GM21619 (cell line): ENCODE results near the gene PABPN1.
A peak's percentile ranks its signal among the peaks of the same experiment; 100 is the strongest.
"Not testable (repeated sequence)": the region's sequence is repeated elsewhere in the genome, so short reads cannot be mapped to it uniquely, and the experiment has no call there.

ENCODE experiments used
- ATAC-seq: cut with Tn5 transposase; IDR thresholded peaks from one replicate; pipeline ENCODE4 v1.9.1; 2021; ENCODE audit not compliant: unreplicated experiment

Gene PABPN1

DNA sequence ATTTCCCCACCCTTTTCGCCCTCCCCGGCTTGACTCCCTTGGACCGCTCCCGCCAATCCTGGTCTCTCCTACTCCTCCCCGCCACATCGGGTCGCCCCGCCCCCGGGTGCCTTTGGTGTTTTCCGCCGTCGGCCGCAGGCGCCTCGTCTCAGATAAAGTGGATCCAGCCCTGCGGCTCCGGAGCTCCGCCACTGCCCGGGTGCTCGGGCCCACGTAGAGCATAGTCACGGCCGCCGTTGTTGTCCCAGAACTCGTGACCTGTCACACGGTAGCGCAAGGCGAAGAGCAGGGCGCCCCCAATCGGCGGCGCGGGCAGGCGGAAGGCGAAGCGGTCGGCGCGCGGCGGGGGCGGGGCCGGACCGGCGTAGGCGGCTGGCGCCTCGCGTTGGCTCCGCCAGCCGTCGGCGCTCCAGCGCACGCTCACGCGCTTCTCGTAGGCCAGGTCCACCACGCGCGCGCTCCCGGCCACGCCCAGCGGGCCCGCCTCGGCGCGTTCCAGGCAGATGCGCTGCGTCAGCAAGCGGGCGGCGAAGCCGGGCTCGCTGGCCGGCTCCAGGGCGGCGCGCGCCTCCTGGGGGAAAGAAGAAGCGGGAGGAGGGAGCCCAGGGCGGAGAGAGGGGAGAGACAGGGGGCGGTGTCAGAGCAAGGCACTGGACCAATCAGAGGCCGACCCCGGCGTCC lies 19.8 kb upstream of the PABPN1 start:
- peak; percentile 71 for ATAC-seq

DNA sequence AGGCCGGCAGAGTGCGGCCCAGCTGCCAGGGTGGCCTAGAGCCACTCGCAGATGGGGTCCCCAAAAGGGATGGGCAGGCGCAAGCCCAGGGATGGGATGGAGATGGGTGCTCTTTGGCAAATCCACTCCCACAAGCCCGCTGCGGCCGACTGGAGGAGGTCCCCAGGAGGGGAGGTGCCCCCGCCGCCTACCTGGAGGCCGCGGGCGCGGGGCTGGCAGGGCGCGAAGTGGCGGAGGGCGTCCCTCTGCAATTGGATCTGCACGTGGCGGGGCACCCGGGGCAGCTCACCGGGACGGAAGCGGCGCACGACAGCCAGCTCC lies 19.3 kb upstream of the PABPN1 start:
- ATAC-seq = peak; percentile 18

DNA sequence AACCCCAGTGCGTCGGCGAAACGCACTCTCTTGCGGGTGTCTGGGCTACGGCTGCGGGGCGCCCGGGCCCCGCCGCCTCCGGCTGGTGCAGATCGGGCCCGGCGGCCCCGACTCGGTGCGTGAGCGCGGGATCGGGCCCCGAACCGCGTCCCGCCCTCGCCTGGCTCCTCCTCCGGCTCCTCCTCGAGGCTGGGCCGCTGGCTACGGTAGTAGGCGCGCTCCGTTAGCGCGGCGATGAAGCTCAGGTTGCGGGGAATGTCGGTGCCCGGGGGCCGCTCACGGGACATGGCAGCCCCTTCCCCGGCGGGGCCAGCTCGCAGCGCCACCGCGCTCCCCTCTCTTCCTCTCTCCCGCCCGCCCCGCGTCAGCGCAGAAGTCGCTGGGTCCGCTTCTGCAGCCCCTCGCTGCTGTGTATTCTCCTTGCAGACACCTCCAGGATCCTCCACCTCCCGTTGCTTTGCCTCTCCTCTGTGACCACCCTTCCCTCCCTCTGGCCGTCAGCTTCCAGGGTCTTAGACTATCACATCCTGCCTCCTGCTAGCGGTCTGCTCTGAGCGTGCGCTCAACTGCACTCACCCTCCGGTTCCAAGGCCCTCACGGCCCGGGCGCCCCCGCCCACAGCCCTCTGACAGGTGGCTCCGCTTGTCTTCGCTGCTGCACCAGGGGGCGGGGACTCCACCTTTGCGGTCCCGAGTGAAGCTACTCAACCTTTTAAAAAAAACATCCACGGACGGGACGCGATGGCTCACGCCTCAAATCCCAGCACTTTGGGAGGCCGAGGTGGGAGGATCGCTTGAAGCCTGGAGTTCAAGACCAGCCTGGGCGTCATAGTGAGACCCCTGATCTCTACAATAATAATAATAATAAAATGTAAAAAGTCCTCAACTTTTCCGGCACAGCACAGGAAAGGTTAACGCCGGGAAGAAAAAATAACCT lies 18.7 kb upstream of the PABPN1 start, which contains the start of gene PPP1R3E:
Gene PPP1R3E (minus strand): TSS at position 570 of the 936 bp plus-strand sequence. CDS start 283 bp downstream, at position 287.
- peak; percentile 32 for ATAC-seq

DNA sequence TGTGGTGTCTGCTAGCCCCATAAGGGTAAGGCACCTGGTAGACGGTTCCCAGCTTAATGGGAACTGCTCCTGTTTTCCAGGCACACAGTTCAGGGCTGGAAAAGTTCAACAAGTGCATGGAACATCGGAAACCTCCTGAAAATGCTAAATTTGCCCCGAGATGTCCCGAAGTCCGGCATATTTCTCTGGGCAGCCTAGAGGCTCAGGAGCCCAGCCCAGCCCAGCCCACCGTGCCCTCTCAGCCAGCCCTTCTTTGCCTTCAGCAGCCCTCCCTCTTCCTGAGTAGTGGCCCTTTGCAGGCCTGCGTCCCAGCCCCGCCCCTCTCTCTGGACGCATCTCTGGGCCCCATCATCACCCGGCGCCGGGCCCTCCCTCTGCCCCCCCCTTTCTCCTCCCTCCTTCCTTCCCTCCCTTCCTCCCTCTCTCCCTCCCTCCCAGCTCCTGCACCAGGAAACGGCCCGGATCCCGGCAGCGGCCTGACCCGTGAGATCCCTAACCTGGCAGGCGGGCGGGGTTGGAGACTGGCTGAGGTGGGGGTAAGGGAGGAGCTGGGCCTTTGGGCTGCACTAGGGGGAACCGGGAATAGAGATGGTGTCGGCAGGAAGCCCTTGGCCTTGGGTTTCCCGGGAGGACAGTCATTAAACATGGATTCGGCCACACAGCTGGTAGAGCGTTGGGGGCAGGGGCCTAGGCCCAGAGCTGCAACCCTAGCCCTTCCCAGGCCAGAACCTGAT lies 14.7 kb upstream of the PABPN1 start, which contains the start of gene BCL2L2:
Gene BCL2L2 (plus strand): TSS at position 422 of the 734 bp plus-strand sequence. CDS start 935 bp downstream, outside the sequence.
- peak; percentile 21 for ATAC-seq

DNA sequence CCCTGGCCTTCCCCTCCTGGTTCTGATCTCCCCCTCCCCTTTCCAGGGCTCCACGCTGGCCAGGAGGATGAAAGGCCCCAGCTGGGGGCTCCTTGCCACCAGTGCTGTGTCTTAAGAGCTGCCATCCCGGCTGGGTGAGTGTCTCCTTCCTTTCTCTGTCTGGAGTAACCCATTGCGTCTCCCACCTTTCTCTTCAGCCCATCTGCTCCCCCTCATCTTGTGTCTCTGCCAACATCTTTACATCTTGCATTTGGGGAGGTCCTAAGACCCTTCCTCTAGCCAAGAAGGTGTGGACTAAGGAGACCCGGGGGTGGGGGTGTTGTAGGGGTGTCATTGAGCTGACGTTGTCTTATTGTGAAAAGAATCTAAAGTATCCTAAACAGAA lies 14.1 kb upstream of the PABPN1 start:
- ATAC-seq = no peak

DNA sequence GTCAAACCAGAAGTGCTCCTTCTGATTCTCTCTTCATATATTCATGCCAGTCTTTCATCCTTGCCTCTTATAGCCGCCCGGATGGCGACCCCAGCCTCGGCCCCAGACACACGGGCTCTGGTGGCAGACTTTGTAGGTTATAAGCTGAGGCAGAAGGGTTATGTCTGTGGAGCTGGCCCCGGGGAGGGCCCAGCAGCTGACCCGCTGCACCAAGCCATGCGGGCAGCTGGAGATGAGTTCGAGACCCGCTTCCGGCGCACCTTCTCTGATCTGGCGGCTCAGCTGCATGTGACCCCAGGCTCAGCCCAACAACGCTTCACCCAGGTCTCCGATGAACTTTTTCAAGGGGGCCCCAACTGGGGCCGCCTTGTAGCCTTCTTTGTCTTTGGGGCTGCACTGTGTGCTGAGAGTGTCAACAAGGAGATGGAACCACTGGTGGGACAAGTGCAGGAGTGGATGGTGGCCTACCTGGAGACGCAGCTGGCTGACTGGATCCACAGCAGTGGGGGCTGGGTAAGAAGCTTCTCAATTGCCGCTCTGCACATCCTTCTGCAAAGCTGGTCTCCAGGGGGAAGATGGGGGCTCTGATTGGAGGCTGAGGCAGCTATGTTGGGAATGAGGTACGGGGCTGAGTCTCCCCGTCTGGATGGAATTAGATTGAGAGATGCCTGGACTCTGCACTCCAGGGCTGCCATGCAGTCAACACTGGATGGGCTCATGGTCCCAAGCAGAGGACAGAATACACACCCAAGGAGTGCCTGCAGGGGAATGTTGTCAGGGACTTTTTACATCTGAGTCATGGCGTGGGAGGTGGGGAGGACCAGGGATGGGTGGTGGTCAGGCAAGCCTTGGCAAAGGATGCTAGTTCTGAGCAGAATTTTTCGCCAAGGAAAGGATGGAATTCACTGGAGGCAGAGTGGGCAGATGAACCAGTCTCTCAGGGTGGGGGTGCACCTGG lies 13.3 kb upstream of the PABPN1 start:
- ATAC-seq = no peak

DNA sequence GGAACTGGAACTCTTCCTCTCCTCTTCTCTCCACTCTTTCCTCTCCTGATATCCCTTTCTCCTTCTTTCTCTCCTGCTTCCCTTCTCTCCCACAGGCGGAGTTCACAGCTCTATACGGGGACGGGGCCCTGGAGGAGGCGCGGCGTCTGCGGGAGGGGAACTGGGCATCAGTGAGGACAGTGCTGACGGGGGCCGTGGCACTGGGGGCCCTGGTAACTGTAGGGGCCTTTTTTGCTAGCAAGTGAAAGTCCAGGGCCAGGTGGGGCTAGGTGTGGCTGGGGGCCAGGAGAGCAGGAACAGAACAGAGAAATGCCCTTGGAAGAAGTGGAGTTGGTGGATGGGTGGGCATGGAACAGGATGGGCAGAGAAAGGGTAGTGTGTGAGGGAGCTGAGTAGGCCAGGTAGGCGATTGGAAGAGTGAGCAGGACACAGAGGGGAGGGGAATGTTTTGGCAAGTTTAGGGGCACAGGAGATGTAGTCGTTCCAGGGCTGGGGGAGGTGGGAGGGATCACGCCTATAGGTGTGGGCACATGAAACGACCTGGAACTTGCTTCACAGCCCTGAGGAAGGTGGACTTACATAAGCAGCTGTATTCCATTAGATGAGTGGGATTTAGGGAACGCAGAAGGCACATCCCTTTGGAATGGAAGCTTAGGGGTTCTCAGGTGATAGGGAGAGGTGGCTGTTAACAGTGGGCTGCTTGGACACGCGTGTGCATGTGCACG lies 12.4 kb upstream of the PABPN1 start:
- no peak for ATAC-seq

DNA sequence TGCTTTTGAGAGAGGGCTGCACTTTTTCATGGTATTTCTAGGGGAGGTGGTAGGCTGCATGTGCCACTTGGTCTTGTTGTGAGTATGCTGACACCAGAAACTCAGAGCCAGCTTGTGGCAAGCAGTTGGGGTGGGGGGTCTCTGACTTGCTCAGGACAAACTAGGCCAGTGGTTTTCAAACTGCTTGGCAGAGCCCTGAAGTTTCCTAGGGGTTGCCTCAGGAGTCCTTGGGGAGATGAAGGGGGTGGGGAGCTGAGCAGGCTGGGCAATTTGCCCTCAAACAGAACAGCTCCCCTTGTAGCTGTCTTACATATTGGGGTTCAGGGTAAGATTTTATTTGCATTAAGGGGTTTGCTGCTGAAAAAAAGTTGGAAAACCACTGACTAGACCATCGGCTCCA lies 10.7 kb upstream of the PABPN1 start:
- ATAC-seq = no peak

DNA sequence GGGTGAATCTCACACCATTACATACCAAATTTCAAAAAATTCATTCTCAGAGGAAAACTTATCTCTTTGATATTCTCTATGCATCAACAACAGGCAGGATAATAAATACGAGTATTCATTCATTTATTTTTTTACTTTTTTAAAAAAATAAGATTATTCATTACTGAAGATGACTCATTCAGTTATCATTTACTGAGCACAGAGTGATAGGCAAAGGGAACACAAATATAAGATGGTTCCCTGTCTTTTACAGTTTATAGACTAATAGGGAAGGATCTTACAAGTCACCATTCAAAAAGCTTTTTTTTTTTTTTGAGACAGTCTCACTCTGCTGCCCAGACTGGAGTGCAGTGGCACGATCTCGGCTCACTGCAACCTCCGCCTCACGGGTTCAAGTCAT lies 5.0 kb upstream of the PABPN1 start:
- no peak for ATAC-seq

DNA sequence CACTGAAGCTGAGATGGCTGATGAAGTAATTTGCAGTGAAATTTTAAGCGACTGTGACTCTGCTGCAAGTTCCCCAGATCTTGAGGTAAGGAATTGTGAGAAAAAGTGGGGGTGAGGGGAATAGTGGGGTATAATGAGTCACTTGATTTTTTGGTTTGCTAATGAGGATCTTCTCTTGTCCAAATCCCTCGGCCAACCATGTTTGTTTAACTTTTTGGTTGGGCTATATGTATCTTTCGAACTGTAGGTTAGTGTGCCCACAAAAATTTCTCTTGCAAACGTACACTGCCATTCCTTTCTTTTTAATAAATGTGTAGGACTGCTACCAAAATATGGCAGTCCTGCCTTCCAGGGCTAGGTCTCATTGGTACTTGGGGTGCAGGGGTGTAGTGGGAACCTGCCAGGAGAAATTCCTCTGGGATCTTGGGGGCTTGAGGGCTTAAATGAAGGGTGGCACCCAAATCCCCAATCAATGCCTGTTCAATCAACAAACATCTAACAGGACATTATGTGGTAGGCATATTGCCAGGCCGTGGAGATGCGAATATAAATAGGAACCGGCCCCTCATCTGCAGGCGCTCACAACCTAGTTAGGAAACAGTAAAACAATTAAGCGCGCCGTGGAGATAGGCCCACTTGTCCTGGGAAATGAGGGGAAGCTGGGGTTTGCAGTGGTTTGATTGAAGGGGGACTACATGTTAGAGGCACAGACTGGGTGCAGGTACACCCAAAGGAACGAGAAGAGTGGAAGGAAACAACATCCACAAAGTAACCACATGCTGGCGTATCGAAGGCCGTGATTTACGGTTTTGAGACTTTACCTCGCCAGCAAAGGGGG lies 1.3 kb upstream of the PABPN1 start:
- no peak for ATAC-seq

DNA sequence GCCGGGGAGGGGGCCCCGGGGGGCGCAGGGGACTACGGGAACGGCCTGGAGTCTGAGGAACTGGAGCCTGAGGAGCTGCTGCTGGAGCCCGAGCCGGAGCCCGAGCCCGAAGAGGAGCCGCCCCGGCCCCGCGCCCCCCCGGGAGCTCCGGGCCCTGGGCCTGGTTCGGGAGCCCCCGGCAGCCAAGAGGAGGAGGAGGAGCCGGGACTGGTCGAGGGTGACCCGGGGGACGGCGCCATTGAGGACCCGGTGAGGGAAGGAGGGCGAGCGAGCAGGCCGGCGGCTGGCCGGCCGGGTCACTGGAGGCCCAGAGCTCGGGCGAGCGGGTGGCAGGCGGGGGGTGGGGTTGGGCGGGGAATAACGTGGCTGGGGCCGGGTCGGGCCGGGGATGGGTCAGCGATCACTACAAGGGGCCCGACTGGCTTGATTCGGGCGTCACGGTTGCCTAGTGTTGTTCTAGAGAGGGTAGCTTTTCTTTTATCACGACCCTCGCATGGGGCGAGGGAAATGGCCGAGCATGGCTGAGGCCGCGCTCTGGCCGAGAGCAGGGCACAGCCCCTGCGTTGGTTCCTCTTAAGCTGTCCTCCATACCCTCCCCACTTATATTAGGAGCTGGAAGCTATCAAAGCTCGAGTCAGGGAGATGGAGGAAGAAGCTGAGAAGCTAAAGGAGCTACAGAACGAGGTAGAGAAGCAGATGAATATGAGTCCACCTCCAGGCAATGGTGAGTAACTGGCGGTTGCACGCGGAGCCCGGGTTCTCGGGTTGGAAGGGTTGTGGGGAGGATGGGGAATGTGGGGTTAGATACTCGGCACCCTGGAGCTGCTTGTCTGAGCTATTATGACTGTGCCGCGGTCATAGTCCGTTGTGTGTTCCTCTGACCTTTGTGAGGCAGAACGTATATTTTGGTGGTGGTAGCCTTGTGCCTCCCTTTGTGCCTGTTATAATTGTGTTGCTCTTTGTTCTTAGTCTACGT lies 603 bp downstream of the PABPN1 start:
- ATAC-seq = no peak

DNA sequence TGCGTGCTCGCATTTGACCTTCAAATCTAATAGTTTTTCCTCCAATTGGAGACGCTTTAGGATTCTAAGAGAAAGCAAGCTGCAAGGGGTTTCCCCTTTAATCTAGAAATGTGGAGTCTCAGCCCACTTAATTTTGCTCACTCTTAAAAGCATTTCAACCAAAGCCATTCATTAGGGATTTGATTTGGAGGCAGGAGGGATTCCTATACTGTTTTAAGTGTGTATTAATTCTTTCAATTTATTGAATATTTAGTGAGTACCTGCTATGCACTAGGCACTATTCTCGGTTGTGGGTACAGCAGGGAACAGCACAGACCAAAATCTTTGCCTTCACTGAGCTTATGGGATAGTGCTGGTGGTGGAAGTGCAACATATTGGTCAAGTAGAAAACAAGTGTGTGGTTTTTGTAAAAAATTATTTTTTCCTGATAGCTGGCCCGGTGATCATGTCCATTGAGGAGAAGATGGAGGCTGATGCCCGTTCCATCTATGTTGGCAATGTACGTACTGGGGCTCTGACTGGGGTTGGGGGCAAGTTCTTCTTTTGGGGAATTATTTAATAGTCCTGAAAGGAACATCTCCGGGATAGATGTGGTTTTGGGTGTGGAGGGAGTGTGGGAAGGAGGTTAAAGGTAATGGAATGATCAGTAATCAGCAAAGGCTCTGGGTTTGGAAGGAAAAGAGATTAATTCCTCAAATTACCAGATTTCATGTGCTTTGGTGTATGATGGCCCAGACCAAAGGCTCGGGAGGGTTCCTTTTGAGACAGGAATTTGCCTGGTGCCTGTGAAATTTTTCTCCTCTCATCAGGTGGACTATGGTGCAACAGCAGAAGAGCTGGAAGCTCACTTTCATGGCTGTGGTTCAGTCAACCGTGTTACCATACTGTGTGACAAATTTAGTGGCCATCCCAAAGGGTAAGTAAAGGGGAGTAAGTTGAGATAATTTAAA lies 1.6 kb downstream of the PABPN1 start:
- no peak for ATAC-seq

DNA sequence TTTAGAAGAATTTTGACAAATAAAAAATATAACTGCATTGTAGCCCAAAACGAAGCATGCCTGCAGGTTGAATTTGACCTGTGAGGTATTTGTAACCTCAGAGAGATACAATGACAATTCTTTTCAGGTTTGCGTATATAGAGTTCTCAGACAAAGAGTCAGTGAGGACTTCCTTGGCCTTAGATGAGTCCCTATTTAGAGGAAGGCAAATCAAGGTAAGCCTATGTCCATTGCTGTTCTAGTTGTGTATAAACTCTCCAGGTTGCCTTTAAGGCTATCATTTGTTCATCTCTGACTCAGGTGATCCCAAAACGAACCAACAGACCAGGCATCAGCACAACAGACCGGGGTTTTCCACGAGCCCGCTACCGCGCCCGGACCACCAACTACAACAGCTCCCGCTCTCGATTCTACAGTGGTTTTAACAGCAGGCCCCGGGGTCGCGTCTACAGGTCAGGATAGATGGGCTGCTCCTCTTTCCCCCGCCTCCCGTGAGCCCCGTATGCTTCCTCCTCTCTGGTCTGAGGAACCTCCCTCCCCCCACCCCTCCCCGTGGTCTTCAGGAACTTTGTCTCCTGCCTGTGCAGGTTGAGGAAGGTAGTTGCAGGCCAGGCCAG lies 2.7 kb downstream of the PABPN1 start:
- ATAC-seq = no peak

DNA sequence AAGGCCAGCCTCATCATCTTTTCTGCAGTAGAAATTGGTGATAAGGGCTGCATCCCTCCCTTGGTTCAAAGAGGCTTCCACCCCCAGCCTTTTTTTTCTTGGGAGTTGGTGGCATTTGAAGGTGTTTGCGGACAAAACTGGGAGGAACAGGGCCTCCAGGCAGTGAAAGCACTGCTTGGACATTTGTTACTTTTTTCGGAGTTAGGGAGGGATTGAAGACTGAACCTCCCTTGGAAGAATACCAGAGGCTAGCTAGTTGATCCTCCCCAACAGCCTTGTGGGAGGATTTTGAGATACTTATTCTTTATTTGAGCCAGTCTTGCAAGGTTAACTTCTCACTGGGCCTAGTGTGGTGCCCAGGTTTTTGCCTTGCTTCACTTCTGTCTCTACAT lies 3.2 kb downstream of the PABPN1 start:
- ATAC-seq = no peak

DNA sequence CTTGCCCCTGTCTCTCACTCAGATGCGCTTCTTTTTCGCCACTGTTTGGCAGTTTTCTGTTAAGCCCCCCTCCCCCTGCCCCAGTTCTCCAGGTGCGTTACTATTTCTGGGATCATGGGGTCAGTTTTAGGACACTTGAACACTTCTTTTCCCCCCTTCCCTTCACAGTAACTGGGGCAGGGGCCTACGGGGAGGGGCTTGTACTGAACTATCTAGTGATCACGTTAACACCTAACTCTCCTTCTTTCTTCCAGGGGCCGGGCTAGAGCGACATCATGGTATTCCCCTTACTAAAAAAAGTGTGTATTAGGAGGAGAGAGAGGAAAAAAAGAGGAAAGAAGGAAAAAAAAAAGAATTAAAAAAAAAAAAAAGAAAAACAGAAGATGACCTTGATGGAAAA lies 3.7 kb downstream of the PABPN1 start:
- no peak for ATAC-seq

DNA sequence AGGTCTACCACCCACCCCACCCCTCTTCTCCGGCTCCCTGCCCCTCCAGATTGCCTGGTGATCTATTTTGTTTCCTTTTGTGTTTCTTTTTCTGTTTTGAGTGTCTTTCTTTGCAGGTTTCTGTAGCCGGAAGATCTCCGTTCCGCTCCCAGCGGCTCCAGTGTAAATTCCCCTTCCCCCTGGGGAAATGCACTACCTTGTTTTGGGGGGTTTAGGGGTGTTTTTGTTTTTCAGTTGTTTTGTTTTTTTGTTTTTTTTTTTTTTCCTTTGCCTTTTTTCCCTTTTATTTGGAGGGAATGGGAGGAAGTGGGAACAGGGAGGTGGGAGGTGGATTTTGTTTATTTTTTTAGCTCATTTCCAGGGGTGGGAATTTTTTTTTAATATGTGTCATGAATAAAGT lies 4.5 kb downstream of the PABPN1 start:
- ATAC-seq = not testable (repeated sequence)
